Body of pancreas (tissue), 4 donors: ENCODE measurements around the gene FBXL7. TPM values are rescaled to one million over a fixed set of nuclear protein-coding genes. Genes with fewer than 3 reads are reported as not detected.

Experiments
- ATAC-seq: fragments of 150-250 bp; one replicate; pipeline ENCODE4 v1.9.1; 2016
- DNase-seq, 4 donors: peaks; one replicate each; pipeline ENCODE4 v3.0.0-alpha.2; 2019
- H3K27ac ChIP-seq, 4 donors: fragments of 200-600 bp; sonication (generic); 1 replicate in 3 of 4; 2 replicates in 1 of 4; pipeline versions ENCODE4 v1.5.1 to v1.6.1; 2016 to 2019; ENCODE audit warnings: mild to moderate bottlenecking in 1 of 4, mixed read lengths in 1 of 4, moderate library complexity in 1 of 4
- H3K27me3 ChIP-seq, 2 donors: fragments of 200-600 bp; sonication (generic); one replicate each; pipeline ENCODE4 v1.6.0; 2016; ENCODE audit warnings: mild to moderate bottlenecking in 1 of 2
- H3K36me3 ChIP-seq, 2 donors: fragments of 200-600 bp; sonication (generic); replicated peaks in 1 of 2; 2 replicates each; pipeline ENCODE4 v1.5.1; 2016; ENCODE audit warnings: low read depth in 2 of 2; ENCODE audit not compliant: insufficient read depth in 1 of 2
- H3K4me1 ChIP-seq: fragments of 200-600 bp; sonication (generic); one replicate; pipeline ENCODE4 v1.6.0; 2016
- H3K4me3 ChIP-seq, 2 donors: fragments of 200-600 bp; sonication (generic); 1 replicate in 1 of 2; 2 replicates in 1 of 2; pipeline ENCODE4 v1.5.1; 2016 to 2019
- H3K9me3 ChIP-seq, 3 donors: fragments of 200-600 bp; sonication (generic); 1 replicate in 2 of 3; 2 replicates in 1 of 3; pipeline ENCODE4 v1.5.1; 2016
- CTCF ChIP-seq, 7 experiments: fragments of 450-650 bp in 4 of 7; fragments of 200-600 bp in 3 of 7; sonication (generic) in 3 of 7; IDR thresholded peaks; one replicate each; pipeline ENCODE4 v1.5.1; 2016 to 2019; ENCODE audit warnings: antibody characterized with exemption in 7 of 7
- POLR2A ChIP-seq, 3 donors: fragments of 450-650 bp; IDR thresholded peaks; one replicate each; pipeline ENCODE4 v1.6.1; 2016; ENCODE audit warnings: antibody characterized with exemption in 3 of 3, mild to moderate bottlenecking in 2 of 3
- WGBS, 2 donors: methylation state at CpG; one replicate each; pipeline ENCODE4 v1.1.5; 2017; 5-methylcytosine and 5-hydroxymethylcytosine counted together
- intact Hi-C: fragments of 100-400 bp; cut with DNase I; formaldehyde crosslinking; loops from one replicate; pipeline ENCODE4 v1.15.1; 2023
- total RNA-seq, 2 donors: library from RNA; depleted of rRNA; stranded (reverse); fragments of >200 nt; gene quantifications; one replicate each; pipeline ENCODE4 v1.1.0, GENCODE V29; 2016

FBXL7 gene
- total RNA-seq, 2 donors from 2014 or later = 3.1 to 4.0 TPM

DNA sequence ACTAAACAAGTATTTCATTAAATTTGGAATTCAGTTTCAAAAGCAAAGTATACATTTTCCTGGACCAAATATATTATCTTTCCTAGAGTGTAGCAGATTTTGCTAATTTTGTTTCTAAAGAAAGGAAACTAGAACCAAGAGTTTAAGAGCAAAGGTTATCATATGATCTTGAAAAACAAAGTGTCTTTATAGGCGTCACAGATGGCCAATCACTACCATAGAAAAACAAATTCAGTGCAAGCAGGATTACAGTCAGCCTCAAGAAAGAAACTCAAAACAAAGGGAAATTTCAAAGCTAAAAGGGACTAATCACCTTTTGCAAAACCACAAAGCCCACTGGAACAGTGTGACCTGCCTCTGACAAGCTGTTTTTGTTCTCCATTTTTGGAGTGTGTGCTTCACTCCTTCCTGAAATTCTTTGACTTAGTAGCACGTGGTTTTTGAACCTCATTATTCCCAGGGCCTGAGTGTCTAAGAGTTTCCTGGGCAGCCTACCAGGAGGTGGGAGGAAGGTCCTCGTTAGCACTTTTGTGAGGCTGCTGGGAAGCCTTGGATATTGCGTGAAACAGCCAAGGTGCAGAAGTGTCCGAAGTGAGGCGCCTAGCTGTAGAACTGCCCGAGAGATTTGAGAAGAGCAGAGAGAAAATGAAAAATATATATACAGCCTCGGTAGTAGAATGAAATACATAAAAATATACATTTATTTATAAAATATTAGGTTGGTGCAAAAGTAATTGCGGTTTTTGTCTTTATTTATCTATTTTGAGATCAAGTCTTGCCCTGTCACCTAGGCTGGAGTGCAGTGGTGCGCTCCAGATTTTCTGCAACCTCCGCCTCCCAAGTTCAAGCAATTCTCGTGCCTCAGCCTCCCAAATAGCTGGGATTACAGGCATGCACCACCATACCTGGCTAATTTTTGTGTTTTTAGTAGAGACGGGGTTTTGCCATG is 433.6 kb downstream of the FBXL7 start:
- H3K27ac ChIP-seq = no peak overlapping the region
- no peak overlapping the region for H3K4me3 ChIP-seq
- H3K4me1 ChIP-seq = no peaks in the 10 kb centered on the region
- no peaks in the 10 kb centered on the region for H3K27me3 ChIP-seq
- WGBS, 2 donors = 56 to 59% methylated on average over 13 of the region's 13 CpGs
- intact Hi-C loops = no loop called here
- no peak for TF ChIP-seq POLR2A (IDR thresholded peaks at IDR 0.05)
- no peak for TF ChIP-seq CTCF (IDR thresholded peaks at IDR 0.05)
- no peaks in the 10 kb centered on the region for H3K36me3 ChIP-seq
- DNase-seq (no peak), ATAC-seq (no peak)
- H3K9me3 ChIP-seq = no peaks in the 10 kb centered on the region

DNA sequence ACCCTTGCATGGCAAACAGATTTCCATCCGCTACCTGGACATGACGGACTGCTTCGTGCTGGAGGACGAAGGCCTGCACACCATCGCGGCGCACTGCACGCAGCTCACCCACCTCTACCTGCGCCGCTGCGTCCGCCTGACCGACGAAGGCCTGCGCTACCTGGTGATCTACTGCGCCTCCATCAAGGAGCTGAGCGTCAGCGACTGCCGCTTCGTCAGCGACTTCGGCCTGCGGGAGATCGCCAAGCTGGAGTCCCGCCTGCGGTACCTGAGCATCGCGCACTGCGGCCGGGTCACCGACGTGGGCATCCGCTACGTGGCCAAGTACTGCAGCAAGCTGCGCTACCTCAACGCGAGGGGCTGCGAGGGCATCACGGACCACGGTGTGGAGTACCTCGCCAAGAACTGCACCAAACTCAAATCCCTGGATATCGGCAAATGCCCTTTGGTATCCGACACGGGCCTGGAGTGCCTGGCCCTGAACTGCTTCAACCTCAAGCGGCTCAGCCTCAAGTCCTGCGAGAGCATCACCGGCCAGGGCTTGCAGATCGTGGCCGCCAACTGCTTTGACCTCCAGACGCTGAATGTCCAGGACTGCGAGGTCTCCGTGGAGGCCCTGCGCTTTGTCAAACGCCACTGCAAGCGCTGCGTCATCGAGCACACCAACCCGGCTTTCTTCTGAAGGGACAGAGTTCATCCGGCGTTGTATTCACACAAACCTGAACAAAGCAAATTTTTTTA is 436.7 kb downstream of the FBXL7 start:
- ATAC-seq (no peak), DNase-seq (no peak)
- Histone ChIP-seq H3K4me3 (no peak overlapping the region), H3K9me3 (no peaks in the 10 kb centered on the region), H3K27me3 (no peaks in the 10 kb centered on the region), H3K27ac (no peak overlapping the region), H3K4me1 (no peaks in the 10 kb centered on the region), H3K36me3 (no peaks in the 10 kb centered on the region)
- intact Hi-C loops = no loop called here
- TF ChIP-seq CTCF (IDR thresholded peaks at IDR 0.05) (no peak), POLR2A (IDR thresholded peaks at IDR 0.05) (no peak)
- WGBS, 2 donors = 93% methylated on average over 53 to 55 of the region's 60 CpGs

DNA sequence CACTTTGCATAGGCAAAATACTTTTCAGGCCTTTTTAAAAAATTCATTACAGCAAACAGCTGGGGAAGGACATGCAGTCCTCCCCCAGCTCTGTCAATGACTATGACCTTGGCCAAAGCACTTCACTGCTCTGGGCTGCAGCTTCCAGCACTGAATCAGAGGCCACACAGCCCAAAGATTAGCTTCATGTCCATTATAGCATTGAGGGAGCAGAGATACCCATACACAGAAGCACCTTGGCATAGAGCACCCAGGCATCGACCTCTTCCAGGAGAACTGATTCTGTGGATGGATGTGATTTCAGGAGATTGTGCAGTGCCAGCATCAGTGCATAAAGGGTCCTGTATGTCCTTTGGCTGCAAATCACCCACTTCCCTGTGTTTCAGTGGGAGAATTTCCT is 437.7 kb downstream of the FBXL7 start:
- TF ChIP-seq POLR2A (IDR thresholded peaks at IDR 0.05) (no peak), CTCF (IDR thresholded peaks at IDR 0.05) (no peak)
- H3K4me3 ChIP-seq = no peak overlapping the region
- ATAC-seq (no peak), DNase-seq (no peak)
- no peak overlapping the region for H3K27ac ChIP-seq
- no peaks in the 10 kb centered on the region for H3K36me3 ChIP-seq
- H3K27me3 ChIP-seq = no peaks in the 10 kb centered on the region
- 67% methylated on average over 1 of the region's 1 CpG; no CpG with 5 or more reads in 1 of the 2 donors for WGBS, 2 donors
- H3K4me1 ChIP-seq = no peaks in the 10 kb centered on the region
- H3K9me3 ChIP-seq = no peaks in the 10 kb centered on the region
- intact Hi-C loops = no loop called here

DNA sequence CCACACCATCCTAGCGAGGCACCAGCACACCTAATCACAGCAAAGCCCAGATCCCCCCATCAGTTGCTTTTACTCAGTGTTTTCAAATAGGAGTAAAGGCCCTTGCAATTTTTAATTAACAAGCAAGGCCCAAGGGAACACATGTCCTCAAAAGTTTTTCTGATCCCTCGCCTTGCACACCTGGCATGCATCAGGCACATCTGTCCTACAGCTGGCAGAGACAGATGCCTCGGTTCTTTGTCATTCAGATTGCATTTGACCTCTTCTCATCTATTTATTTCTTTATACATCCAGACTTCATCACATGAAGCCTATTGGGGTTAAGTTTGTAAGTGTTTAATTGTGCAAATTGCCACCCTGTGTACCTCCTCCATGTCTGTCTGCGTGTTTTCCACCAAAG is 438.2 kb downstream of the FBXL7 start:
- TF ChIP-seq POLR2A (IDR thresholded peaks at IDR 0.05) = no peak
- TF ChIP-seq CTCF (IDR thresholded peaks at IDR 0.05) = no peak
- Histone ChIP-seq H3K27me3 (no peaks in the 10 kb centered on the region), H3K4me3 (no peak overlapping the region), H3K36me3 (no peaks in the 10 kb centered on the region), H3K27ac (no peak overlapping the region), H3K4me1 (no peaks in the 10 kb centered on the region), H3K9me3 (no peaks in the 10 kb centered on the region)
- intact Hi-C loops = no loop called here
- WGBS, 2 donors = 41 to 56% methylated on average over 4 of the region's 4 CpGs
- no peak for DNase-seq
- ATAC-seq = no peak
